ENCODE results near the gene ULK1.
A peak's percentile ranks its signal among the peaks of the same experiment; 100 is the strongest.

Gene ULK1

GRCh38 chr12:131919051-131919347, 24.6 kb downstream of the ULK1 start:
- no peak for DNase-seq

GRCh38 chr12:131919366-131920156, 25.1 kb downstream of the ULK1 start:
- DNase-seq: no peak

- no peak for DNase-seq
Observed at GRCh38 chr12:131920157-131920508, 25.7 kb downstream of the ULK1 start.

GRCh38 chr12:131920902-131921840, 26.7 kb downstream of the ULK1 start:
- DNase-seq: no peak

- DNase-seq: no peak
Observed at GRCh38 chr12:131921866-131922769, 27.7 kb downstream of the ULK1 start.

GRCh38 chr12:131922772-131923171, 28.4 kb downstream of the ULK1 start:
- no peak for DNase-seq

GRCh38 chr12:131923260-131923659, 28.8 kb downstream of the ULK1 start:
- no peak for DNase-seq

- no peak for DNase-seq
Observed at GRCh38 chr12:131927110-131928079, 33.0 kb downstream of the ULK1 start.

- DNase-seq: peak in 1 of 51 donors; percentile 45
Observed at GRCh38 chr12:131928080-131928710, 33.8 kb downstream of the ULK1 start.

- peak; percentile 74 to 96 (median 89) for DNase-seq
Observed at GRCh38 chr12:131928711-131929580, 34.5 kb downstream of the ULK1 start, which contains the start of gene PUS1. Gene PUS1, plus strand, starts transcription at chr12:131929276. Its CDS starts 447 bp downstream, at chr12:131929723.

GRCh38 chr12:131929581-131930456, 35.4 kb downstream of the ULK1 start:
- DNase-seq: no peak

GRCh38 chr12:131930510-131930909, 36.1 kb downstream of the ULK1 start:
- no peak for DNase-seq

GRCh38 chr12:131933387-131933786, 39.0 kb downstream of the ULK1 start:
- no peak for DNase-seq

GRCh38 chr12:131934535-131934934, 40.1 kb downstream of the ULK1 start:
- DNase-seq: no peak

GRCh38 chr12:131938082-131938481, 43.7 kb downstream of the ULK1 start:
- DNase-seq: no peak

GRCh38 chr12:131939007-131939406, 44.6 kb downstream of the ULK1 start:
- DNase-seq: no peak

GRCh38 chr12:131940141-131940547, 45.7 kb downstream of the ULK1 start:
- DNase-seq: no peak

Data from hypothalamus (tissue), 51 donors.